IMR-90 (cell line): ENCODE data around the gene BRSK1. TPM values are rescaled to one million over a fixed set of nuclear protein-coding genes. Genes with fewer than 3 reads are reported as not detected.

Source experiments
- ATAC-seq: fragments of 200-7000 bp; cut with Tn5 transposase; 2 replicates; pipeline ENCODE4 v1.9.1; 2020; ENCODE audit warnings: low read depth, mild to moderate bottlenecking, moderate library complexity
- BruUV-seq: library from RNA; stranded (reverse); fragments of 400-500 nt; replicated peaks from 2 replicates; lab custom pipeline; 2021; lab: Mats Ljungman, UMichigan
- CTCF ChIA-PET: fragments of 300-600 bp; formaldehyde crosslinking; extraction: SDS; loops from one replicate; lab custom pipeline; 2021; ENCODE audit warnings: antibody characterized with exemption; lab: Yijun Ruan, JAX
- POLR2A ChIA-PET: fragments of 300-600 bp; sonication (Branson Sonifier 250); formaldehyde crosslinking; loops from one replicate; lab custom pipeline; 2022; ENCODE audit warnings: antibody characterized with exemption; ENCODE audit not compliant: unreplicated experiment; lab: Charles Lee
- DNase-seq: peaks from one replicate; pipeline ENCODE4 v3.0.0; 2013
- H2AFZ ChIP-seq: replicated peaks from 2 replicates; pipeline ENCODE3; 2013; ENCODE audit warnings: low read length, mild to moderate bottlenecking; ENCODE audit not compliant: poor library complexity
- H2AK5ac ChIP-seq: 2 replicates; pipeline ENCODE4 v1.6.1; 2013; ENCODE audit warnings: low read depth, low read length, inconsistent platforms
- H2AK9ac ChIP-seq: replicated peaks from 2 replicates; pipeline ENCODE3; 2013; ENCODE audit warnings: mild to moderate bottlenecking, low read depth, low read length, moderate library complexity; ENCODE audit not compliant: poor library complexity
- H2BK120ac ChIP-seq: 2 replicates; pipeline ENCODE4 v1.6.1; 2013; ENCODE audit warnings: low read depth, low read length, inconsistent platforms
- H2BK15ac ChIP-seq: 3 replicates; pipeline ENCODE4 v1.6.1; 2013; ENCODE audit warnings: low read depth, low read length, inconsistent platforms
- H2BK20ac ChIP-seq: 2 replicates; pipeline ENCODE4 v1.6.1; 2013; ENCODE audit warnings: low read depth, mild to moderate bottlenecking, inconsistent platforms, low read length, moderate library complexity
- H2BK5ac ChIP-seq: 2 replicates; pipeline ENCODE4 v1.6.1; 2013; ENCODE audit warnings: mild to moderate bottlenecking, low read depth, low read length, inconsistent platforms; ENCODE audit not compliant: poor library complexity, severe bottlenecking
- H3K14ac ChIP-seq: replicated peaks from 2 replicates; pipeline ENCODE4 v1.6.1; 2013; ENCODE audit warnings: low read depth, low read length, inconsistent platforms
- H3K18ac ChIP-seq: 2 replicates; pipeline ENCODE4 v1.6.1; 2013; ENCODE audit warnings: low read depth, low read length, control low read depth
- H3K23ac ChIP-seq: 2 replicates; pipeline ENCODE4 v1.6.1; 2013; ENCODE audit warnings: low read depth, low read length, inconsistent platforms
- H3K27ac ChIP-seq: 2 replicates; pipeline ENCODE4 v1.5.1; 2013; ENCODE audit warnings: mild to moderate bottlenecking, control low read depth, low read length; ENCODE audit not compliant: insufficient read depth
- H3K27me3 ChIP-seq: 2 replicates; pipeline ENCODE4 v1.6.1; 2013; ENCODE audit warnings: low read length; ENCODE audit not compliant: control insufficient read depth, insufficient read depth
- H3K36me3 ChIP-seq: 2 replicates; pipeline ENCODE4 v1.6.1; 2013; ENCODE audit warnings: low read length, mixed read lengths; ENCODE audit not compliant: control insufficient read depth, insufficient read depth
- H3K4ac ChIP-seq: 2 replicates; pipeline ENCODE4 v1.6.1; 2013; ENCODE audit warnings: low read depth, low read length, inconsistent platforms
- H3K4me1 ChIP-seq: 2 replicates; pipeline ENCODE4 v1.6.1; 2013; ENCODE audit warnings: low read length, mixed read lengths; ENCODE audit not compliant: control insufficient read depth, insufficient read depth
- H3K4me2 ChIP-seq: 2 replicates; pipeline ENCODE4 v1.6.1; 2013; ENCODE audit warnings: low read depth, mild to moderate bottlenecking, control low read depth, low read length, moderate library complexity
- H3K4me3 ChIP-seq: 2 replicates; pipeline ENCODE4 v1.5.1; 2013; ENCODE audit warnings: low read depth, mild to moderate bottlenecking, control low read depth, low read length, moderate library complexity; ENCODE audit not compliant: insufficient read depth
- H3K56ac ChIP-seq: 2 replicates; pipeline ENCODE4 v1.6.1; 2013; ENCODE audit warnings: low read length, inconsistent platforms; ENCODE audit not compliant: insufficient read depth; ENCODE audit errors: extremely low read depth
- H3K79me1 ChIP-seq, 2 experiments: 2 replicates each; pipeline ENCODE4 v1.6.1; 2013; ENCODE audit warnings: low read length in 2 of 2, inconsistent platforms in 1 of 2, low read depth in 1 of 2
- H3K9ac ChIP-seq: 2 replicates; pipeline ENCODE4 v1.6.1; 2013; ENCODE audit warnings: low read depth, low read length, control low read depth
- H3K9me1 ChIP-seq: 2 replicates; pipeline ENCODE4 v1.6.1; 2013; ENCODE audit warnings: low read length, inconsistent platforms; ENCODE audit not compliant: insufficient read depth
- H3K9me3 ChIP-seq: 2 replicates; pipeline ENCODE4 v1.6.1; 2013; ENCODE audit warnings: low read length; ENCODE audit not compliant: control insufficient read depth, insufficient read depth
- H4K20me1 ChIP-seq: 2 replicates; pipeline ENCODE4 v1.6.1; 2013; ENCODE audit warnings: low read length, inconsistent platforms; ENCODE audit not compliant: insufficient read depth
- H4K5ac ChIP-seq: 2 replicates; pipeline ENCODE4 v1.6.1; 2013; ENCODE audit warnings: mild to moderate bottlenecking, low read depth, low read length, control low read depth
- H4K8ac ChIP-seq, 2 experiments: 2 replicates each; pipeline ENCODE4 v1.6.1; 2013; ENCODE audit warnings: low read depth in 2 of 2, low read length in 2 of 2, control low read depth in 1 of 2, inconsistent platforms in 1 of 2
- H4K91ac ChIP-seq: 2 replicates; pipeline ENCODE4 v1.6.1; 2013; ENCODE audit warnings: low read depth, low read length, inconsistent platforms; ENCODE audit not compliant: insufficient read depth
- BHLHE40 ChIP-seq: fragments of 150-350 bp; IDR thresholded peaks from 2 replicates; pipeline ENCODE4 v1.6.1; 2016; ENCODE audit warnings: mild to moderate bottlenecking, low read depth, low read length
- CEBPB ChIP-seq: IDR thresholded peaks from 2 replicates; pipeline ENCODE4 v1.6.1; 2012; ENCODE audit warnings: low read depth, low read length, improper control_type of control experiment
- CHD1 ChIP-seq: IDR thresholded peaks from 2 replicates; pipeline ENCODE4 v1.6.1; 2012; ENCODE audit warnings: low read depth, low read length, improper control_type of control experiment
- CTCF ChIP-seq: conservative IDR thresholded peaks from 2 replicates; pipeline ENCODE4 v1.5.1; 2012; ENCODE audit warnings: mild to moderate bottlenecking, low read depth, low read length, improper control_type of control experiment
- ELK1 ChIP-seq: fragments of 150-350 bp; IDR thresholded peaks from 2 replicates; pipeline ENCODE4 v1.6.1; 2016; ENCODE audit warnings: low read depth, mild to moderate bottlenecking, low read length, moderate library complexity, borderline replicate concordance
- FOS ChIP-seq: fragments of 150-350 bp; IDR thresholded peaks from 2 replicates; pipeline ENCODE4 v1.6.1; 2016; ENCODE audit warnings: low read depth, low read length
- MAFK ChIP-seq: IDR thresholded peaks from 2 replicates; pipeline ENCODE4 v1.6.1; 2012; ENCODE audit warnings: low read depth, low read length, improper control_type of control experiment
- MAZ ChIP-seq: IDR thresholded peaks from 2 replicates; pipeline ENCODE4 v1.6.1; 2012; ENCODE audit warnings: low read depth, mild to moderate bottlenecking, low read length, improper control_type of control experiment, moderate library complexity, borderline replicate concordance
- MXI1 ChIP-seq: IDR thresholded peaks from 2 replicates; pipeline ENCODE4 v1.6.1; 2012; ENCODE audit warnings: low read depth, mild to moderate bottlenecking, low read length, moderate library complexity, borderline replicate concordance
- NFE2L2 ChIP-seq: fragments of 150-350 bp; IDR thresholded peaks from 2 replicates; pipeline ENCODE4 v1.6.1; 2016; ENCODE audit warnings: low read depth, mild to moderate bottlenecking, low read length
- POLR2A ChIP-seq: IDR thresholded peaks from 2 replicates; pipeline ENCODE4 v1.6.1; 2012; ENCODE audit warnings: mild to moderate bottlenecking, low read depth, low read length
- RAD21 ChIP-seq: IDR thresholded peaks from 2 replicates; pipeline ENCODE4 v1.6.1; 2012; ENCODE audit warnings: low read length, improper control_type of control experiment
- RCOR1 ChIP-seq: IDR thresholded peaks from 2 replicates; pipeline ENCODE4 v1.6.1; 2012; ENCODE audit warnings: mild to moderate bottlenecking, low read length, improper control_type of control experiment; ENCODE audit not compliant: insufficient replicate concordance
- RFX5 ChIP-seq: IDR thresholded peaks from 2 replicates; pipeline ENCODE4 v1.8.0; 2012; ENCODE audit warnings: low read depth, mild to moderate bottlenecking, low read length, moderate library complexity
- SMC3 ChIP-seq: fragments of 150-350 bp; IDR thresholded peaks from 2 replicates; pipeline ENCODE4 v1.6.1; 2016; ENCODE audit warnings: low read depth, mild to moderate bottlenecking, antibody characterized with exemption, low read length, moderate library complexity
- USF2 ChIP-seq: fragments of 150-350 bp; IDR thresholded peaks from 2 replicates; pipeline ENCODE4 v1.6.1; 2017; ENCODE audit warnings: mild to moderate bottlenecking, antibody characterized with exemption, low read length, low read depth
- WGBS, 2 experiments: methylation state at CpG; one replicate each; pipeline versions ENCODE4 v1.1.5 to v1.1.7; 2013; ENCODE audit warnings: missing lambda C conversion rate in 2 of 2; ENCODE audit not compliant: insufficient read length in 1 of 2; ENCODE audit errors: extremely low coverage in 2 of 2; 5-methylcytosine and 5-hydroxymethylcytosine counted together
- dilution Hi-C: fragments of 300-500 bp; cut with HindIII; formaldehyde crosslinking; loops from one replicate; pipeline ENCODE4 v1.14.3; 2018; ENCODE audit warnings: low sequenced_read_pairs; ENCODE audit not compliant: unreplicated experiment
- in situ Hi-C: fragments of 300-500 bp; cut with MboI; formaldehyde crosslinking; loops from 3 replicates; pipeline ENCODE4 v1.14.3; 2019; ENCODE audit warnings: low sequenced_read_pairs, inconsistent platforms, mixed read lengths
- intact Hi-C: fragments of 100-400 bp; cut with micrococcal nuclease; formaldehyde crosslinking; loops from 2 replicates; pipeline ENCODE4 v1.10.0; 2022
- polyA plus RNA-seq, 3 experiments: library from polyadenylated mRNA; depleted of rRNA; stranded (reverse); fragments of >200 nt; gene quantifications; 2 replicates each; pipeline ENCODE4 v1.2.3, GENCODE V29; 2012; ENCODE audit warnings: low replicate concordance in 1 of 3
- total RNA-seq: library from RNA; depleted of rRNA; stranded (reverse); fragments of >200 nt; gene quantifications from 2 replicates; pipeline ENCODE4 v1.2.3, GENCODE V29; 2012

BRSK1 gene
- total and polyA plus RNA-seq, 2 of the 4 experiments (the other 2 are of a cell fraction): 2.5 to 22.3 TPM

- H3K4me3 ChIP-seq: no peak within 1 kb of the TSS
- H3K27ac ChIP-seq: no peak within 1 kb of the TSS
- peaks cover 2% of the 10 kb centered on the region; the same call in 1 of the 2 replicates for H3K4me1 ChIP-seq
- in situ Hi-C loops (no loop called here), intact Hi-C loops (no loop called here), dilution Hi-C loops (no loop called here)
- H3K4me2 ChIP-seq: no peak within 1 kb of the TSS
- H2BK120ac ChIP-seq: no peak within 1 kb of the TSS
- H3K14ac ChIP-seq: no peak within 1 kb of the TSS
- H4K5ac ChIP-seq: no peak within 1 kb of the TSS
- peak within 1 kb of the TSS; percentile 32 for H2AFZ ChIP-seq
- no peak within 1 kb of the TSS for H3K56ac ChIP-seq
- H3K23ac ChIP-seq: no peak within 1 kb of the TSS
- H3K9ac ChIP-seq: no peak within 1 kb of the TSS
- no peak within 1 kb of the TSS for H2BK20ac ChIP-seq
- H2AK9ac ChIP-seq: no peak within 1 kb of the TSS
- DNase-seq (no peak), ATAC-seq (no peak)
- no peak within 1 kb of the TSS for H2AK5ac ChIP-seq
- ChIA-PET CTCF (no interaction called here), POLR2A (no interaction called here)
- no peak within 1 kb of the TSS for H3K4ac ChIP-seq
- no TSS peak for BruUV-seq
- H4K91ac ChIP-seq: no peak within 1 kb of the TSS
- H3K27me3 ChIP-seq: peaks cover 18% of the 10 kb centered on the region
- no peak within 1 kb of the TSS for H4K8ac ChIP-seq
- no peaks in the 10 kb centered on the region for H3K79me1 ChIP-seq
- WGBS, 2 experiments: no CpG with 5 or more reads among the region's 14 CpGs
- H3K18ac ChIP-seq: no peak within 1 kb of the TSS
- peaks cover 2% of the 10 kb centered on the region; the same call in 1 of the 2 replicates for H4K20me1 ChIP-seq
- TF ChIP-seq RFX5 (no peak), POLR2A (no peak), FOS (no peak), BHLHE40 (no peak), ELK1 (no peak), MXI1 (no peak), NFE2L2 (no peak), CHD1 (no peak), MAFK (no peak), MAZ (no peak), SMC3 (no peak), RCOR1 (no peak), CEBPB (no peak), USF2 (no peak), RAD21 (no peak), CTCF (no peak)
- no peaks in the 10 kb centered on the region for H3K9me3 ChIP-seq
- H3K9me1 ChIP-seq: no peaks in the 10 kb centered on the region; the same call in 1 of the 2 replicates
- no peak within 1 kb of the TSS for H2BK5ac ChIP-seq
- no peak within 1 kb of the TSS for H2BK15ac ChIP-seq
- no peaks in the 10 kb centered on the region for H3K36me3 ChIP-seq
These were observed 41.4 kb downstream of the BRSK1 start, which contains the start of gene TMEM150B for GRCh38 chr19:55325172-55325571. TSS of gene TMEM150B (minus strand) at chr19:55325341. CDS start at chr19:55321036, 4,305 bp downstream.
